Measurements from ENCODE around the gene DNASE2.

DNA sequence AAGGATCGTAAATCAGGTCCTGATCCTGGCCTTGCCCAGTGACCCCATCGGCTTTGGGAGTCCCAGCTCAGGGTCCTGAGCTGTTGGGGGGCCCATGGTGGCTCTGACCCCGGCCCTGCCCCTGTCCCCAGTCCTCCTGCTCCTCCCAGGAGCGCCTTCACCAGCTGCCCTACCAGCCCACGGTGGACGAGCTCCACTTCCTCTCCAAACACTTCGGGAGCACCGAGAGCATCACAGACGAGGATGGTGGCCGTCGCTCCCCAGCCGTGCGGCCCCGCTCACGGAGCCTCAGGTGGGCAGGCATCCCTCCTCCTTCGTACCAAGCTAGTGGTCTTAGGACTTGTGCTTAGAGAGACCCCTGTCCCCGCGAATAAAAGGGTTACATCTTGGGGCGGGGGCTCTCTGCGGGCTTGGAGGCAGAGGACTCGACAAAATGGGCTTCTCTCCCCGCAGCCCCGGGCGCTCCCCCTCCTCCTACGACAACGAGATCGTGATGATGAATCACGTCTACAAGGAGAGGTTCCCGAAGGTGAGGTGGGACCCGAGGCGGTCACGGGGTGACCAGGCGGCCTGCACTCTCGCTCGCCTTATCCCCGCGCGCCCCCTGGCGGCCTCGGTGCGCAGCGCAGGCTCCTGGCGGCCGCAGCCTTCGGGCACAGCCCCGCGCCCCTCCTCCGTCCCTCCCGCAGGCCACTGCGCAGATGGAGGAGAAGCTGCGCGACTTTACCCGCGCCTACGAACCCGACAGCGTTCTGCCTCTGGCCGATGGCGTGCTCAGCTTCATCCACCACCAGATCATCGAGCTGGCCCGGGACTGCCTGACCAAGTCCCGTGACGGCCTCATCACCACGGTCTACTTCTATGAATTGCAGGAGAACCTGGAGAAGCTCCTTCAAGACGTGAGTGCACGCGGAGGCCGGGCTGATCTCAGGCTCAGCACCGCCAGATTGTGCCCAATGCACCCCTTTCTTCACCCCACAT, 33.8 kb downstream of the DNASE2 start:
- TF ChIP-seq CTCF (IDR thresholded peaks at IDR 0.05) (peak; percentile 94 to 100 (median 99)), POLR2A (IDR thresholded peaks at IDR 0.05) (no peak), POLR2AphosphoS5 (IDR thresholded peaks at IDR 0.05) (peak in 1 of 3 donors; percentile 30)

Measured in transverse colon (tissue), 4 donors.